PC-9 (cell line): ENCODE measurements around the gene MBTPS1.

Source experiments
- CTCF ChIP-seq: fragments of 200-600 bp; sonication (generic); conservative IDR thresholded peaks from 2 replicates; pipeline ENCODE4 v1.6.1; 2017; ENCODE audit warnings: mixed run types, antibody characterized with exemption, mild to moderate bottlenecking, moderate library complexity
- EZH2 ChIP-seq: fragments of 200-600 bp; sonication (generic); IDR thresholded peaks from 2 replicates; pipeline ENCODE4 v1.8.0; 2017; ENCODE audit warnings: antibody characterized with exemption, low read depth

DNA sequence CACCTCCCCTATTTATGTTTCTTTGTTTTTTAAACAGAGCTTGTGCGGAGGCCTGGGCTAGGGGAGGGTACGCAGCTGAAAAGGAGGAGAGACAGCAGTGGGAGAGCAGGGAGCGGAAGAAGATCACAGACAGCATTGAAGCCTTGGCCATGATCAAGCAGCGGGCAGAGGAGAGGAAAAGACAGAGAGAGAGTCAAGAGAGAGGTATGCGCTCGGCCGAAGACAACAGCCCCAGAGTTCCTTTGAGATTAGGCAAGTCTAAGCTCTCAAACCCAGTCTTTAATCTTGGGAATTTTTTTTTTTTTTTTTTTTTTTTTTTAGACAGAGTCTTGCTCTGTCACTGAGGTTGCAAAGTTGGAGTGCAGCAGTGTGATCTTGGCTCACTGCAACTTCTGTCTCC is 49.0 kb upstream of the MBTPS1 start:
- TF ChIP-seq CTCF (no peak), EZH2 (no peak)
